ENCODE results near the gene DISC1.
"Not testable (repeated sequence)": the region's sequence is repeated elsewhere in the genome, so short reads cannot be mapped to it uniquely, and the experiment has no call there.

The DISC1 gene

DNA sequence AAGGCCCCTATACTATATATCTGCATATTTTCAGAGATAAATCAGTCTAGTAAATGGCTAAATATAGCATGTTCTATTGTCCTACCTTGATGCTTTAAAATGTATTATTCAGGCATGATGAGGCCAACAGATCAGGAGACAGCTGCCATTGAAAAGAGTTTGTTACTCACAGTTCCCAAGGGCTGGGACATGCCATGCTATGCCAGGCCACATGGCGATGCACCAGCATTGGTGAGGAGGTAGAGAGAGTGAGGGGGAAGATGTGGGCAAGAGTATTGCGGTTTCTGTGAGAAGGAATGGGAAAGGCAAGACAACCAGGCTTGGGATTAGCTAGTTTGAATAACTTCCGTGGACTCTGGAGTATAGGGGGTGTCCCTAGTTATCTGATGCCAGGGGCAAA lies 316.5 kb downstream of the DISC1 start:
- DNase-seq (ENCODE audit: extremely low read depth in 1 of 2, low read depth in 1 of 2): no peak

GRCh38 chr1:231948102-231948501 lies 321.5 kb downstream of the DISC1 start:
- not testable (repeated sequence) for DNase-seq (ENCODE audit: extremely low read depth in 1 of 2, low read depth in 1 of 2)

- DNase-seq (ENCODE audit: extremely low read depth in 1 of 2, low read depth in 1 of 2): no peak
Observed at GRCh38 chr1:231949277-231950091, 322.9 kb downstream of the DISC1 start.

DNA sequence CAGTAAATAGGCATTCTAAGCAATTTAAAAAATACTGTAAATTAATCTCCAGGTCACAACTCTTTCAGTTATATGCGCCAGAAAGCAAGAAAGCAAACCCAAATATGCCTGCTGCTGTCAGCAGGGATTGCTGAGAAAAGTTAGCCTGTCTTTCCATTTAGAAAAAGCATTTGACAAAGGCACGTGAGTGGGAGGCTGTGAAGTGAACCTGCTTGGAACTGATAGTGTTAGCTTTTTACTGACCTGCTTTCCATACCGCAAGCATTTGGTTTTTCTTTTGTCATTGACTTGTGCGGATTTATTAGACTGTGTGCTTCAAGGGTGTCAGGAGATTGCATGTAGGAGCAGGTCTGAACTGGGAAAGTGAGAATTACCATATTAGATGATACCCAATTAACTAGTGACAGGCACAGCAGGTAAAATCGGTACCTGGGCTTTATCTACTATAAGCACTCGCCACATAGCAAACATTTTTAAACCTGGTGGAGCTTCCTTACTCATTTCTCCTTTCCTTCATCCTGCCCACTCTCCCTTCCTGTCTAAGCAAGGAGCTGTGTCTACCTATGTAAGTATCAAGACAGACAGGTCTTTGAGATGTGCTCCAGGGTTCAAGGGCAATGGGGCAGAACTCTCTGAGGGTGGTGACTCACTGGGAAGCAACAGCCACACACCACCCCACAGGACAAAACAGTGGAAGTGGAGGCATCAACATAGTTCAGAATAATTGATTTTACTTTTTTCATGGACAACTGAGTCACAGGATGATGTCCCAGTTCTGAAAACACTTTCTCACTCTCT lies 323.9 kb downstream of the DISC1 start:
- DNase-seq (ENCODE audit: extremely low read depth in 1 of 2, low read depth in 1 of 2): no peak

GRCh38 chr1:231951374-231951773 lies 324.8 kb downstream of the DISC1 start:
- no peak for DNase-seq (ENCODE audit: extremely low read depth in 1 of 2, low read depth in 1 of 2)

DNA sequence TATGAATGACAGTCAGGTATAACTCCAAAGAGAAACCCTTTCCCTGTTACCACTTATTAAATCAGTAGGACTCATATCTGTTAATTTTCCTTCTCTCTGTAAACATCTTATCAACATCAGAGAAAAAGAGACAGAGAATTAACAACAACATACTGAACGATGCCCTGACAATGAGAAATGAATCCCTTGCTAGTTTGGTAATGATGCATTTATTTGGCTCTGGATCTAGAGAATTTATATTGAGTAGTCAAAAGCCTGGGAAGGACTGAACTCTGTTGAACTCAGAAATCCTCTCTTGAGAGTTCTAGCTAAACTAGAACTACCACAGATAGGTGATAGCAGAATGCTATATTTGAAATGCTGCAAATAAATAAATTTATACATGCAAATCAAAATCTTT lies 325.6 kb downstream of the DISC1 start:
- DNase-seq (ENCODE audit: extremely low read depth in 1 of 2, low read depth in 1 of 2): no peak

GRCh38 chr1:231953660-231954059 lies 327.1 kb downstream of the DISC1 start:
- no peak for DNase-seq (ENCODE audit: extremely low read depth in 1 of 2, low read depth in 1 of 2)

GRCh38 chr1:231954751-231955150 lies 328.2 kb downstream of the DISC1 start:
- DNase-seq (ENCODE audit: extremely low read depth in 1 of 2, low read depth in 1 of 2): no peak

DNA sequence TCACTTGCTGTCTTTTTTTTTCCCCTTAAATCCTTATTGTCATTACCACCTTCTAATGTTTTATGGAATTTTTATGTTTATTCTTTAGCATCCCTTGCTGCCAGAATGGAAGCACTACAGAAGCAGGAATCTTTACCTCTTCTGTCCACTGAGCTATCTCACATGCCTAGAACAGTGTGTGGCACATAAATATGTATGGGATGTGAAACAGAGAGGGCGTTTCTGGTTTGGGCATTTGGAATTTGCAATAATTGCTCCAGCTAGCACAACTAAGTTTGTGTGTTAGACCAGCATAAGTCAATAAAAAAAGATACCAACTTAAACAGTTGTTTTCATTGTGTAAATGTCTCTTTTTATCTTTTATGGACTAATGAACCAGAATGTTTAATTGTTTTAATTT lies 330.8 kb downstream of the DISC1 start:
- DNase-seq (ENCODE audit: extremely low read depth in 1 of 2, low read depth in 1 of 2): no peak

DNA sequence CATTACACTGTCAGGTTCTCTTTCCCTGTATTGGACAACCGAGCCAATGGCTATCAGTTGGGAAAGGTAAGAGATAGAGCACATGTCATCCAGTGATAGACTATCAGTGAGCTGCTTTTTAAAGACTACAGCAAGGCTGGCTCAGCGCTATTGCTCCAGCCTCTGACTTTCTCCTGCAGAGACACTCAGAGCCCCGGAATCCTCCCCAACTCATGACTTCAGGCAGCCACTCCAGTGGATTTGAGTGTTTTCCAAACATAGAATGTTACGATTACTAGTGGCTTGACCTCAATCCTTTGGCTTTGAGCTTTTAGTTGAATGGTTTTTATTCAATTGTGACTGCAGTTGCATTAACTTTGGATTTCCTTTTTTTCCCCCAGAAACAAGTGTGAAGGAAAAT lies 331.9 kb downstream of the DISC1 start:
- no peak for DNase-seq (ENCODE audit: extremely low read depth in 1 of 2, low read depth in 1 of 2)

- DNase-seq (ENCODE audit: extremely low read depth in 1 of 2, low read depth in 1 of 2): no peak
Observed at GRCh38 chr1:231959225-231959884, 332.8 kb downstream of the DISC1 start.

- not testable (repeated sequence) for DNase-seq (ENCODE audit: extremely low read depth in 1 of 2, low read depth in 1 of 2)
Observed at GRCh38 chr1:231961801-231962200, 335.2 kb downstream of the DISC1 start.

GRCh38 chr1:231962636-231963035 lies 336.0 kb downstream of the DISC1 start:
- DNase-seq (ENCODE audit: extremely low read depth in 1 of 2, low read depth in 1 of 2): no peak

GRCh38 chr1:231964241-231964640 lies 337.7 kb downstream of the DISC1 start:
- DNase-seq (ENCODE audit: extremely low read depth in 1 of 2, low read depth in 1 of 2): no peak

DNA sequence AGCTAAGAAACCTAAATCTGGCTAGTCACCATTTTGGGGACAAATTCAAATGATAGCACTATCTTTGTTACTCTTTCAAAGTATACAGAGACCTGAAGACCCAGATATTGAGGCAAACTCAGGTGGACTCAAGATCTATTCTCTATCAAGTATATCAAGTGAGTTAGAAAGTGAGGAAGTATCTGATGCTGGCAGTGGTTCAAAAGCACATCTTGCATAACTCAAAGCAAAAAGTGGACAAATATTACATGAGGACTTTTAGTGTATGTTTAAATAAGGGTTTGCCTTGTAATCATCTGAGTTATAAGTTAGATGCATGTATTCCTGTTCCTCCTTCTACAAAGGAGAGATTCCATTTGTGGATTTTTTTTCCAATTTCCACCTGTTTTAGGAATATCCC lies 338.4 kb downstream of the DISC1 start:
- DNase-seq (ENCODE audit: extremely low read depth in 1 of 2, low read depth in 1 of 2): no peak

DNA sequence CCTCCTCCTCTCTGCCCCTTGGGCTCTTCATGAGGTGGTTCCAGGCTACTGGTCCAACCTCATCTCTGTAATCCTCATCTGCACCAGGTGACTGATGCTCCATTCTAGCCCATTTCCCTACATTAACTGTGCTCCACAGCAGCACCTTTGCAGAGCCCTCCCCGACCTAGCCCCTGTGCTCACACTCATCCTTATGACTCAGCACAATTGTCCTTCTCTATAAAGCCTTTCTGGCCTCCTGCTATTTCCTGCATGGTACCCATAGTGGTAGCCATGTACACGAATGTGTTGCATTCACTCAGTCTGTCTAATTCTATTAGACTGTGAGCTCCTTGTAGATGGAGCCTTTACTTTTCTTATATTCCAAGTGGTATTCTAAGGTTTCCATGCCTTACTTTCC lies 339.0 kb downstream of the DISC1 start:
- DNase-seq (ENCODE audit: extremely low read depth in 1 of 2, low read depth in 1 of 2): no peak

DNA sequence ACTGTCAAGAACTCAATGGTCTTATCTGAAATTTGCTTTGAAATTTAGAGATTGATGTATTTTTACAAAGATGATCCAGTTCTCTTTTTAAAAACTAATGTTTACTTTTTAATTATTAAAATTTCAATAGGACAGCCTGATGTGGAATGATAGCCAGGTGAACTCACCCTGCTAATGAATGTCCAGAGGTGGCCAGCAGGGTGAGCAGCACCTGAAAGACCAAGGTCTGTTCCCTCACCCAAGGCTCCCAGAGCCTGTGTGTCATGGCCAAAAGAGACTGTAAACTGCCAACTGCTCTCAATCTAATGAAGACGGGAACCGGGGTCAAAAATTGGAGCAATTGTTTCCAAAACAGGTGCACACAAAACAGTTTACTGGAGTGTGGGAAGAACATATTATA lies 340.4 kb downstream of the DISC1 start:
- no peak for DNase-seq (ENCODE audit: extremely low read depth in 1 of 2, low read depth in 1 of 2)

- no peak for DNase-seq (ENCODE audit: extremely low read depth in 1 of 2, low read depth in 1 of 2)
Observed at GRCh38 chr1:231969076-231969475, 342.5 kb downstream of the DISC1 start.

DNA sequence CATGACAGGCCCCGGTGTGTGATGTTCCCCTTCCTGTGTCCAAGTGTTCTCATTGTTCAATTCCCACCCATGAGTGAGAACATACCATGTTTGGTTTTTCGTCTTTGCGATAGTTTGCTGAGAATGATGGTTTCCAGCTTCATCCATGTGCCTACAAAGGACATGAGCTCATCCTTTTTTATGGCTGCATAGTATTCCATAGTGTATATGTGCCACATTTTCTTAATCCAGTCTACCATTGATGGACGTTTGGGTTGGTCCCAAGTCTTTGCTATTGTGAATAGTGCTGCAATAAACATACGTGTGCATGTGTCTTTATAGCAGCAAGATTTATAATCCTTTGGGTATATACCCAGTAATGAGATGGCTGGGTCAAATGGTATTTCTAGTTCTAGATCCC lies 343.2 kb downstream of the DISC1 start:
- DNase-seq (ENCODE audit: extremely low read depth in 1 of 2, low read depth in 1 of 2): not testable (repeated sequence)

GRCh38 chr1:231970684-231971083 lies 344.1 kb downstream of the DISC1 start:
- DNase-seq (ENCODE audit: extremely low read depth in 1 of 2, low read depth in 1 of 2): no peak

GRCh38 chr1:231971397-231972110 lies 345.0 kb downstream of the DISC1 start:
- DNase-seq (ENCODE audit: extremely low read depth in 1 of 2, low read depth in 1 of 2): no peak

All from activated CD8-positive, alpha-beta memory T cell treated with anti-CD3 and anti-CD28 coated beads for 1 hour (primary cell).